Esophagus muscularis mucosa (tissue), 4 donors: ENCODE measurements around the gene SLC35E1. TPM values are rescaled to one million over a fixed set of nuclear protein-coding genes. Genes with fewer than 3 reads are reported as not detected.
"Not testable (repeated sequence)": the region's sequence is repeated elsewhere in the genome, so short reads cannot be mapped to it uniquely, and the experiment has no call there.

ENCODE experiments used
- DNase-seq: peaks from one replicate; pipeline ENCODE4 v3.0.0-alpha.2; 2017; ENCODE audit errors: extremely low spot score
- H3K27ac ChIP-seq, 4 donors: fragments of 200-600 bp; sonication (generic); replicated peaks in 1 of 4; 1 replicate in 3 of 4; 2 replicates in 1 of 4; pipeline ENCODE4 v1.5.1; 2016 to 2019; ENCODE audit warnings: mild to moderate bottlenecking in 1 of 4
- H3K27me3 ChIP-seq, 4 donors: fragments of 200-600 bp; sonication (generic); one replicate each; pipeline versions ENCODE4 v1.5.1 to v1.6.0; 2016 to 2019
- H3K36me3 ChIP-seq, 4 donors: fragments of 200-600 bp; sonication (generic); one replicate each; pipeline ENCODE4 v1.5.1; 2016 to 2019
- H3K4me1 ChIP-seq, 4 donors: fragments of 200-600 bp; sonication (generic); one replicate each; pipeline ENCODE4 v1.5.1; 2016 to 2019
- H3K4me3 ChIP-seq, 4 donors: fragments of 200-600 bp; sonication (generic); 1 replicate in 2 of 4; 2 replicates in 2 of 4; pipeline ENCODE4 v1.5.1; 2016 to 2019; ENCODE audit warnings: mild to moderate bottlenecking in 4 of 4, moderate library complexity in 1 of 4
- H3K9me3 ChIP-seq, 4 donors: fragments of 200-600 bp; sonication (generic); 1 replicate in 3 of 4; 2 replicates in 1 of 4; pipeline ENCODE4 v1.5.1; 2016 to 2019
- EP300 ChIP-seq: sonication (generic); formaldehyde crosslinking; IDR thresholded peaks from one replicate; pipeline ENCODE4 v1.6.1; 2017; ENCODE audit warnings: antibody characterized with exemption
- POLR2A ChIP-seq: fragments of 450-650 bp; IDR thresholded peaks from one replicate; pipeline ENCODE4 v1.6.1; 2017; ENCODE audit warnings: antibody characterized with exemption, moderate library complexity, mild to moderate bottlenecking, low read depth
- POLR2AphosphoS5 ChIP-seq, 2 donors: sonication (generic); formaldehyde crosslinking; IDR thresholded peaks; one replicate each; pipeline ENCODE4 v1.6.1; 2017; ENCODE audit warnings: antibody characterized with exemption in 2 of 2
- WGBS: methylation state at CpG from one replicate; pipeline ENCODE4 v1.1.5; 2018; 5-methylcytosine and 5-hydroxymethylcytosine counted together
- intact Hi-C: fragments of 100-400 bp; cut with DNase I; formaldehyde crosslinking; loops from one replicate; pipeline ENCODE4 v1.15.1; 2023
- small RNA-seq, 3 donors: library from RNA; depleted of rRNA; stranded (forward); fragments of <200 nt; gene quantifications; one replicate each; pipeline ENCODE3, GENCODE V24; 2016
- total RNA-seq, 4 donors: library from RNA; depleted of rRNA; stranded (reverse); fragments of >200 nt; gene quantifications; one replicate each; pipeline versions ENCODE4 v1.1.0 to v1.2.1, GENCODE V29; 2016
- TF ChIP-seq, protein P1 (sequence below), 3 experiments: fragments of 200-600 bp in 2 of 3; fragments of 450-650 bp in 1 of 3; sonication (generic) in 2 of 3; IDR thresholded peaks; one replicate each; pipeline ENCODE4 v1.5.1; 2017 to 2019; ENCODE audit warnings: antibody characterized with exemption in 3 of 3, mild to moderate bottlenecking in 2 of 3, moderate library complexity in 1 of 3

Gene SLC35E1
- total RNA-seq, 4 donors from 2014 or later = 22.8 to 39.7 (median 34.0) TPM

GRCh38 chr19:16506961-16507360 is 65.3 kb downstream of the SLC35E1 start:
- Histone ChIP-seq H3K36me3 (peaks cover 17 to 92% (median 55%) of the 10 kb centered on the region in 4 donors), H3K27ac (no peak overlapping the region), H3K9me3 (no peaks in the 10 kb centered on the region), H3K27me3 (no peaks in the 10 kb centered on the region), H3K4me1 (peaks cover 0 to 22% (median 18%) of the 10 kb centered on the region in 4 donors), H3K4me3 (no peak overlapping the region)
- 94% methylated on average over 6 of the region's 6 CpGs for WGBS
- no peak for TF ChIP-seq POLR2AphosphoS5 (IDR thresholded peaks at IDR 0.05)
- TF ChIP-seq, protein P1, sequence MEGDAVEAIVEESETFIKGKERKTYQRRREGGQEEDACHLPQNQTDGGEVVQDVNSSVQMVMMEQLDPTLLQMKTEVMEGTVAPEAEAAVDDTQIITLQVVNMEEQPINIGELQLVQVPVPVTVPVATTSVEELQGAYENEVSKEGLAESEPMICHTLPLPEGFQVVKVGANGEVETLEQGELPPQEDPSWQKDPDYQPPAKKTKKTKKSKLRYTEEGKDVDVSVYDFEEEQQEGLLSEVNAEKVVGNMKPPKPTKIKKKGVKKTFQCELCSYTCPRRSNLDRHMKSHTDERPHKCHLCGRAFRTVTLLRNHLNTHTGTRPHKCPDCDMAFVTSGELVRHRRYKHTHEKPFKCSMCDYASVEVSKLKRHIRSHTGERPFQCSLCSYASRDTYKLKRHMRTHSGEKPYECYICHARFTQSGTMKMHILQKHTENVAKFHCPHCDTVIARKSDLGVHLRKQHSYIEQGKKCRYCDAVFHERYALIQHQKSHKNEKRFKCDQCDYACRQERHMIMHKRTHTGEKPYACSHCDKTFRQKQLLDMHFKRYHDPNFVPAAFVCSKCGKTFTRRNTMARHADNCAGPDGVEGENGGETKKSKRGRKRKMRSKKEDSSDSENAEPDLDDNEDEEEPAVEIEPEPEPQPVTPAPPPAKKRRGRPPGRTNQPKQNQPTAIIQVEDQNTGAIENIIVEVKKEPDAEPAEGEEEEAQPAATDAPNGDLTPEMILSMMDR (IDR thresholded peaks at IDR 0.05) = no peak
- no peak for TF ChIP-seq POLR2A
- TF ChIP-seq EP300 = no peak
- DNase-seq = no peak
- intact Hi-C loops = no loop called here

DNA sequence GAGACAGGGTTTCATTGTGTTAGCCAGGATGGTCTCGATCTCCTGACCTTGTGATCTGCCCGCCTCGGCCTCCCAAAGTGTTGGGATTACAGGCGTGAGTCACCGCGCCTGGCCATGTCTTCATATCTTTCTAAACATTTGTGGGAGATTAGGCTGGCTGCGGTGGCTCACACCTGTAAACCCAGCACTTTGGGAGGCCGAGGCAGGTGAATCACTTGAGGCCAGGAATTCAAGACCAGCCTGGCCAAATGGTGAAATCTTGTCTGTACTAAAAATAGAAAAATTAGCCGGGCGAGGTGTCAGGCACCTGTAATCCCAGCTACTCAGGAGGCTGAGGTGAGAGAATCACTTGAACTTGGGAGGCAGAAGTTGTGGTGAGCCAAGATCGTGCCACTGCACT is 66.1 kb downstream of the SLC35E1 start:
- DNase-seq, H3K27me3 ChIP-seq, H3K27ac ChIP-seq, H3K9me3 ChIP-seq, H3K4me3 ChIP-seq, intact Hi-C loops: not testable (repeated sequence)
- WGBS = 94% methylated on average over 11 of the region's 11 CpGs
- Histone ChIP-seq H3K4me1 (peaks cover 0 to 22% (median 18%) of the 10 kb centered on the region in 4 donors), H3K36me3 (peaks cover 14 to 93% (median 56%) of the 10 kb centered on the region in 4 donors)

DNA sequence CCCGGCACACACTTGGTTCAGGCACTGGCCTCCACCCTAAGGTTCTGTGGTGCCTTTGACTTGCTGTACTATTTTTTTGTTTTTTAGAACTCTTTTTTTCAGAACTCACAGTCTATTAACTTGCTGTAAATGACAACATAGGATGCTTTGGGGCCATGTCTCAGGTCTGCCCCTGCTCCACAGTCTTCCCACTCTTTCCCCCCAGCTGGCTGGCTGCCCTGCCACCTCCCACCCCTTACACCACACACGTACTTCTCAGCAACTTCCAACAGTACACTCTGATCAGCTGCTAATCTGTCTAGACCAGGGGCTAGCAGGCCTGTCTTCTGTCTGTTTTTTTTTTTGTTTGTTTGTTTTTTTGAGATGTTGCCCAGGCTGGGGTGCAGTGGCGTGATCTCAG is 67.9 kb downstream of the SLC35E1 start:
- DNase-seq = no peak
- no peaks in the 10 kb centered on the region for H3K9me3 ChIP-seq
- 88% methylated on average over 3 of the region's 3 CpGs for WGBS
- H3K27ac ChIP-seq = no peak overlapping the region
- peaks cover 17 to 86% (median 46%) of the 10 kb centered on the region in 4 donors for H3K36me3 ChIP-seq
- no peak for TF ChIP-seq EP300
- TF ChIP-seq POLR2A = no peak
- TF ChIP-seq POLR2AphosphoS5 (IDR thresholded peaks at IDR 0.05) = no peak
- TF ChIP-seq, protein P1 (IDR thresholded peaks at IDR 0.05) = no peak
- no peaks in the 10 kb centered on the region for H3K27me3 ChIP-seq
- intact Hi-C loops = loop anchor here (5.0 kb wide), 1 partner anchor 57 kb away; no protein-coding TSS in a partner anchor
- H3K4me1 ChIP-seq = peaks cover 0 to 8% (median 5%) of the 10 kb centered on the region in 4 donors
- no peak overlapping the region for H3K4me3 ChIP-seq

Small RNA genes lying within 50 kb of the gene (small RNA-seq; reads per million reads assigned to genes)
- gene RN7SL146P = 0 to 0.08 (median 0) reads per million in 3 donors

Other genes starting within 250 kb of the SLC35E1 start
- 10 to 100 TPM; 64.9 to 74.1 (median 68.5) TPM for gene KLF2, start 247.6 kb downstream of the SLC35E1 start, total RNA-seq
- 10 to 100 TPM; 14.2 to 30.8 (median 18.0) TPM for gene EPS15L1, start 100.4 kb downstream of the SLC35E1 start, total RNA-seq
- gene CALR3, start 76.2 kb downstream of the SLC35E1 start, total RNA-seq = not detected
- 10 to 100 TPM in 1 of 4 donors, 1 to 10 TPM in 3; 7.0 to 10.4 (median 8.5) TPM for gene C19orf44, start 76.0 kb downstream of the SLC35E1 start, total RNA-seq
- gene CHERP, start 30.0 kb downstream of the SLC35E1 start, total RNA-seq = 10 to 100 TPM in 3 of 4 donors, 1 to 10 TPM in 1; 9.1 to 18.0 (median 12.9) TPM
- 10 to 100 TPM in 2 of 4 donors, 1 to 10 TPM in 2; 4.2 to 11.7 (median 8.8) TPM for gene MED26, start 55.8 kb upstream of the SLC35E1 start, total RNA-seq
- 10 to 100 TPM; 58.5 to 85.0 (median 69.8) TPM for gene SMIM7, start 87.7 kb upstream of the SLC35E1 start, total RNA-seq
- 10 to 100 TPM in 1 of 4 donors, 1 to 10 TPM in 3; 6.3 to 10.4 (median 7.7) TPM for gene TMEM38A, start 88.7 kb upstream of the SLC35E1 start, total RNA-seq
- under 1 TPM; under 0.01 to 0.17 (median 0.06) TPM for gene NWD1, start 147.4 kb upstream of the SLC35E1 start, total RNA-seq